Activated CD4-positive, alpha-beta memory T cell treated with anti-CD3 and anti-CD28 coated beads for 36 hours (primary cell): ENCODE data around the gene FGL2. TPM values are rescaled to one million over a fixed set of nuclear protein-coding genes. Genes with fewer than 3 reads are reported as not detected.

Experiments
- CTCF ChIA-PET: fragments of 350-600 bp; sonication (Branson Sonifier 250); formaldehyde crosslinking; loops from one replicate; lab custom pipeline; 2021; ENCODE audit warnings: antibody characterized with exemption, inconsistent platforms; lab: Charles Lee
- POLR2A ChIA-PET: fragments of 350-600 bp; sonication (Branson Sonifier 250); formaldehyde crosslinking; loops from one replicate; lab custom pipeline; 2021; ENCODE audit warnings: antibody characterized with exemption; lab: Charles Lee
- DNase-seq: peaks from one replicate; pipeline ENCODE4 v3.0.0-alpha.2; 2020
- H3K27ac Mint-ChIP-seq: one replicate; pipeline ENCODE4 v1.8.0; 2021; ENCODE audit warnings: mixed read lengths
- H3K27me3 Mint-ChIP-seq: one replicate; pipeline ENCODE4 v1.8.0; 2021; ENCODE audit warnings: mixed read lengths
- H3K36me3 Mint-ChIP-seq: one replicate; pipeline ENCODE4 v1.8.0; 2021; ENCODE audit warnings: mixed read lengths
- H3K4me1 Mint-ChIP-seq: one replicate; pipeline ENCODE4 v1.8.0; 2021; ENCODE audit warnings: low read depth, mixed read lengths
- H3K4me3 Mint-ChIP-seq: one replicate; pipeline ENCODE4 v1.8.0; 2021; ENCODE audit warnings: mild to moderate bottlenecking, mixed read lengths
- H3K9me3 Mint-ChIP-seq: one replicate; pipeline ENCODE4 v1.8.0; 2021; ENCODE audit warnings: mixed read lengths
- intact Hi-C: fragments of 100-400 bp; cut with micrococcal nuclease; formaldehyde crosslinking; loops from one replicate; pipeline ENCODE4 v1.15.1; 2023
- total RNA-seq, 2 experiments: library from RNA; stranded (reverse); gene quantifications; one replicate each; pipeline ENCODE4 v1.2.3, GENCODE V29; 2021

Gene FGL2, protein sequence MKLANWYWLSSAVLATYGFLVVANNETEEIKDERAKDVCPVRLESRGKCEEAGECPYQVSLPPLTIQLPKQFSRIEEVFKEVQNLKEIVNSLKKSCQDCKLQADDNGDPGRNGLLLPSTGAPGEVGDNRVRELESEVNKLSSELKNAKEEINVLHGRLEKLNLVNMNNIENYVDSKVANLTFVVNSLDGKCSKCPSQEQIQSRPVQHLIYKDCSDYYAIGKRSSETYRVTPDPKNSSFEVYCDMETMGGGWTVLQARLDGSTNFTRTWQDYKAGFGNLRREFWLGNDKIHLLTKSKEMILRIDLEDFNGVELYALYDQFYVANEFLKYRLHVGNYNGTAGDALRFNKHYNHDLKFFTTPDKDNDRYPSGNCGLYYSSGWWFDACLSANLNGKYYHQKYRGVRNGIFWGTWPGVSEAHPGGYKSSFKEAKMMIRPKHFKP
- under 1 TPM; 0.55 to 0.65 TPM for total RNA-seq

DNA sequence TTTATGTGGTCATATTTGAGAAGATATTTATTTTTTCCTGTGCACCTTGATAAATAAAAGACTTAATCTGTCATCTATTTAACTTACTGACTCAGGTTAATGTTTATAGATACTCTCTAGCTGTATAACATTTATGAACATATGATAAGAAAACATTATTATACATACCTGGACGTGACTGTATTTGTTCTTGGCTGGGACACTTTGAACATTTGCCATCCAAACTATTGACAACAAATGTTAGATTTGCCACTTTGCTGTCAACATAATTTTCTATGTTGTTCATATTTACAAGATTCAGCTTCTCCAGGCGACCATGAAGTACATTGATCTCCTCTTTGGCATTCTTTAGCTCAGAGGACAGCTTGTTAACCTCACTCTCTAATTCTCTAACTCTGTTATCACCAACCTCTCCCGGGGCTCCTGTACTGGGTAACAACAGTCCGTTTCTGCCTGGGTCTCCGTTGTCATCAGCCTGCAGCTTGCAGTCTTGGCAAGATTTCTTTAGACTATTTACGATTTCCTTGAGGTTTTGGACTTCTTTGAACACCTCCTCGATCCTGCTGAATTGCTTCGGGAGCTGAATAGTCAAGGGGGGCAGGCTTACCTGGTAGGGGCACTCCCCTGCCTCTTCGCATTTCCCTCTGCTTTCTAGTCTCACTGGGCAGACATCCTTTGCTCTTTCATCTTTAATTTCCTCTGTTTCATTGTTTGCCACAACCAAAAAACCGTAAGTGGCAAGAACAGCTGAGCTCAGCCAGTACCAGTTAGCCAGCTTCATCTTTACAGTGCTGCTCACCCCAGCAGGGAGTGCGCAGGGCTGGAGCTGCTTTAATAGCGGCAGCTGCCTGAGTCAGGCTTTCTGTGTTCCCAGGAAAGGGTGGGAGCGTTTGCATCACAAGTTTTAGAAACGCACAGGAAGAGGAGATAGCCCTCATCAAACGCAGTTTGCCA lies at the start of gene FGL2:
Gene FGL2, minus strand, starts transcription at position 807 of the 954 bp plus-strand sequence. Its CDS starts 26 bp downstream, at position 781.
- DNase-seq, result peak; percentile 53
- ChIA-PET POLR2A (no interaction called here), CTCF (interaction anchor here (0.7 to 2.6 kb wide), 2 partner anchors 48 to 133 kb away, joined by 3 to 19 read pairs; no protein-coding TSS in a partner anchor)
- intact Hi-C loops, result no loop called here
- Mint-ChIP-seq H3K4me3 (peak within 1 kb of the TSS; percentile 74), H3K9me3 (no peaks in the 10 kb centered on the region), H3K27me3 (no peaks in the 10 kb centered on the region), H3K27ac (peak within 1 kb of the TSS; percentile 68), H3K36me3 (no peaks in the 10 kb centered on the region), H3K4me1 (peaks cover 26% of the 10 kb centered on the region)

DNA sequence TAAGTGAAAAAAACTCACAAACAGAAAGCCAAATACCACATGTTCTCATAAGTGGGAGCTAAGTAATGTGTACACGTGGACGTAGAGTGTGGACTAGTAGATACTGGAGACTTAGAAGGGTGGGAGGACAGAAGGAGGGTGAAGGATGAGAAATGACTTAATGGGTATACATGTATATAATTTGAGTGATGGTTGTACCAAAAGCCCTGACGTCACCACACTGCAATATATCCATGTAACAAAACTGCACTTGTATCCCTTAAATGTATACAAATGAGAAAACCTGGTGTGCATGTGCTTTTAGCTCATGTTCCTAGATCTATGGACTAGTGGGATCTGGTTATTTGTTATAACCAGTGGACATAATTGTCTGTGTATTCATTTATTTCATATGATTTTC lies 48.5 kb upstream of the FGL2 start:
- no peak overlapping the region for H3K27ac Mint-ChIP-seq
- POLR2A ChIA-PET, result interaction anchor here (1.5 kb wide), 1 partner anchor 84 kb away, joined by 3 read pairs; no protein-coding TSS in a partner anchor
- no peak for DNase-seq
- H3K4me1 Mint-ChIP-seq, result peaks cover 3% of the 10 kb centered on the region
- no peaks in the 10 kb centered on the region for H3K27me3 Mint-ChIP-seq
- H3K4me3 Mint-ChIP-seq, result no peak overlapping the region
- H3K9me3 Mint-ChIP-seq, result no peaks in the 10 kb centered on the region
- intact Hi-C loops, result no loop called here
- CTCF ChIA-PET, result interaction anchor here (1.9 to 4.5 kb wide), 6 partner anchors 10 to 122 kb away, joined by 4 to 50 read pairs (median 20); partner anchors contain the start of gene FGL2
- no peaks in the 10 kb centered on the region for H3K36me3 Mint-ChIP-seq

DNA sequence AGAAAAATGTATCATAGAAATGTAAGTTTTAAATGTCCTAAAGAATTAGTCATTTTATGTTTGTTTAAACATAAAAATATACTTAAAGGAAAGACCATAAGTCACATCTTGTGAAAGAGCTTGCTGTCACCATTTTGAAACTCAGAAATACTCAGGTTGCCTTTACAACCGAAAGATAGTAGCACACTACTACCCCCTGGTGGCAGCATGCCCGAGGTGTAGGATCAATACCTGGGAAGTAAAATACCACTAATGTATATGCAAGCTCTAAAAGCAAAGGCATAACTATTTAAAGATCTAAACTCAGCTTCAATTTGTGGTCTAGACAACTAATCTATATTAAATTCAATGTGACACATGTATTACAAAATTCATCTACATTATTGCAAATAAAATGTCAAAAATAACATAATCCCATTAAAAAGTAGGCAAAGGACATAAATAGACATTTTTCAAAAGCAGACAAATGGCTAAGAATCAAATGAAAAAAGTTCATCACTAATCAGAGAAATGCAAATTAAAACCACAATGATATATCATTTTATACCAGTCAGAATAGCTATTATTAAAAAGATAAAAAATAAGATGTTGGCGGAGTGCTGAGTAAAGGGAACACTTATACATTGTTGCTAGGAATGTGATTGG lies 47.7 kb upstream of the FGL2 start:
- H3K27ac Mint-ChIP-seq, result no peak overlapping the region
- H3K9me3 Mint-ChIP-seq, result no peaks in the 10 kb centered on the region
- no peak overlapping the region for H3K4me3 Mint-ChIP-seq
- ChIA-PET CTCF (interaction anchor here (0.6 to 4.5 kb wide), 37 partner anchors 8 to 611 kb away, joined by 3 to 50 read pairs (median 4); partner anchors contain the start of genes CCDC146 and FGL2), POLR2A (interaction anchor here (1.5 kb wide), 1 partner anchor 84 kb away, joined by 3 read pairs; no protein-coding TSS in a partner anchor)
- DNase-seq, result peak; percentile 91
- intact Hi-C loops, result loop anchor here (1.0 kb wide), 3 partner anchors 85 to 125 kb away; partner anchors contain the start of gene CCDC146
- no peaks in the 10 kb centered on the region for H3K27me3 Mint-ChIP-seq
- peaks cover 3% of the 10 kb centered on the region for H3K4me1 Mint-ChIP-seq
- no peaks in the 10 kb centered on the region for H3K36me3 Mint-ChIP-seq

DNA sequence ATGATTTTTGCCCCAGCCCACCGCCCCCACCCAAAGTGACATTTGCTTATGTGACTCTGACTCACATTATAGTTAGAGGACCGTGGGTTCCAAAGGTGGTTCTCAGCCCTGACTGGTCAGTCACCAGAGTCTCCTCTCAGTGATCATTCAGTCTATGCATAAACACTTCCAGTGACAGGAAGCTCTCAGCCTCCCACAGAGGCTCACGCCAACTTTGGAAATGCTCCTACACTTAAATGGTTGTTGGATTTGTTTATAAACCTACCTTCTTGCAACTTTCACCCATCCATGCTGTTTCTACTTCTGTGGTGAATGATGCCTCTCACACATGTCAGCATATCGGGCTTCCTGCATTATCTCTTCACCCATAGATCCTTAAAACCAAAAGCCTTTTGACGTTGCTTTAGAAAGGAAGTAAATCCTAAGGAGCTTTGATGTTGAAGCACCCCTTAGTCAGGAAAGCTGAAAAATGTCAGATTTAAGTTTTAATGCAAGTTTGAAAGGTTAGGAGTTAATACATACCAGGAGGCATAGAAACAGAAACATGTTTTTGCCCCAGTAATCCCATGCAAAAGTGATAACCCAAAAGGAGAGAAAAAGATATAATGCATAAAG lies 46.5 kb upstream of the FGL2 start:
- Mint-ChIP-seq H3K9me3 (no peaks in the 10 kb centered on the region), H3K36me3 (no peaks in the 10 kb centered on the region), H3K27me3 (no peaks in the 10 kb centered on the region), H3K4me1 (peaks cover 3% of the 10 kb centered on the region), H3K27ac (no peak overlapping the region), H3K4me3 (no peak overlapping the region)
- ChIA-PET POLR2A (no interaction called here), CTCF (interaction anchor here (0.9 to 4.5 kb wide), 17 partner anchors 8 to 609 kb away, joined by 3 to 50 read pairs (median 5); partner anchors contain the start of genes CCDC146 and FGL2)
- no peak for DNase-seq
- intact Hi-C loops, result no loop called here

DNA sequence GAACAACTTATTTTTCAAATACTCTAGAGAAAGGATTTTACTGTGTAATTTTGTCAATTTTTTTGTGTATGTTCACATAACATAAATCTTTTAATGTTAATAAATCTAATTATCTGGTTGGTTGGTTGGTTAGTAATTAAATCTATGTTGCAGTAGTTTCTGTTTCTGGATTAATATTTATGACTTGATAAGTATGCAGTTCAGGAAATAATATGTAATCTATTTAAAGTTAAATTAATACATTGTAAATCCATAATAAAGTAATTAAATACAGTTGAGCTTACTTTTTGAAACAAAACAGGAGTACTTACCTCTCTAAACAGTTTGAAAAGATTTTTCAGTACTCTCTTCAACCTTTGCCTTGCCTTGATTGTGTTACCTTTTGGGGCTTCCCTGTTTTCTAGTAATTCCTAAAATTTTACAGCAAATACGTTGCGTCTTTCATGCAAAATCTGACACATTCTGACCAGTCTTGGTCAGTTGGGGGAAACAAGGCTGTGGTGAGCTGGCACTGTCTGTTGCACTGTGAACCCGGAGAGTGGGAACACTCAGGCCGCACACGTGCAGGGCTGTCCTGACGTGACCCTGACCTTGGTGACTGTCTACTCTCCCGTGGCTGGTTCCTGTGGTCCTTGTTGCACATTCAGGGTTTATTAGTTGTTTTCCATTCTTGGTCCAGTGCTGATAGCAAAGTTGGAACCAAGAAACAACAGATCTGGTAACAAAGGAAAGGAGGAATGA lies 45.6 kb upstream of the FGL2 start:
- intact Hi-C loops, result no loop called here
- no peaks in the 10 kb centered on the region for H3K27me3 Mint-ChIP-seq
- H3K4me3 Mint-ChIP-seq, result no peak overlapping the region
- no peak for DNase-seq
- no peak overlapping the region for H3K27ac Mint-ChIP-seq
- no peaks in the 10 kb centered on the region for H3K36me3 Mint-ChIP-seq
- peaks cover 3% of the 10 kb centered on the region for H3K4me1 Mint-ChIP-seq
- ChIA-PET CTCF (interaction anchor here (0.7 to 4.5 kb wide), 2 partner anchors 87 to 380 kb away, joined by 3 to 50 read pairs; no protein-coding TSS in a partner anchor), POLR2A (no interaction called here)
- no peaks in the 10 kb centered on the region for H3K9me3 Mint-ChIP-seq

DNA sequence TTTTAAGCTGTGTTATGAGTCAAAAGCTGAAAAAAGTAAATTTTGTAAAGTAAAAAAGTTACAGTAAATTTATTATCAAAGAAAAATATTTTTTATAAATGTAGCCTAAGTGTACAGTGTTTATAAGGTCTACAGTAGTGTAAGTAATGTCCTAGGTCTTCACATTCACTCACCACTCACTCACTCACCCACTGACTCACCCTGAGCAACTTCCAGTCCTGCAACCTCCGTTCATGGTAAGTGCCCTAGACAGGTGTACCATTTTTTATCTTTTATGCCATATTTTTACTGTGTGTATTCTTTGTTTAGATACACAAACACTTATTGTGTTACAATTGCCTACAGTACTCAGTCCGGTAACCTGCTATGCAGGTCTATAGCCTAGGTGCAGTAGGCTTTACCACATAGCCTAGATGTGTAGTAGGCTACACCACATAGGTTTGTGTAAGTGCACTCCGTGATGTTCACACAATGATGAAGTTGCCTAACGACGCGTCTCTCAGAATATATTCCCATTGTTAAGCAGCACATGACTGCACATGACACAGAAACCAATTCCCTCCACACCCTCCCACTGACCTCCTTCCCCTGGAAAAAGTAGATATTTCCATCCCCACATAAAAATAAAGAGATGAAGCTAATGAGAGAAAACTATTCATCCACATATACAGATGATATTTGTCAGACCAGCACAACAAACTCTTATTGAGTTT lies 44.8 kb upstream of the FGL2 start:
- no peak overlapping the region for H3K27ac Mint-ChIP-seq
- POLR2A ChIA-PET, result no interaction called here
- H3K36me3 Mint-ChIP-seq, result no peaks in the 10 kb centered on the region
- intact Hi-C loops, result no loop called here
- CTCF ChIA-PET, result interaction anchor here (0.8 to 4.5 kb wide), 2 partner anchors 43 to 87 kb away, joined by 4 to 50 read pairs; no protein-coding TSS in a partner anchor
- H3K4me1 Mint-ChIP-seq, result peaks cover 9% of the 10 kb centered on the region
- H3K27me3 Mint-ChIP-seq, result no peaks in the 10 kb centered on the region
- DNase-seq, result no peak
- H3K9me3 Mint-ChIP-seq, result no peaks in the 10 kb centered on the region
- no peak overlapping the region for H3K4me3 Mint-ChIP-seq

DNA sequence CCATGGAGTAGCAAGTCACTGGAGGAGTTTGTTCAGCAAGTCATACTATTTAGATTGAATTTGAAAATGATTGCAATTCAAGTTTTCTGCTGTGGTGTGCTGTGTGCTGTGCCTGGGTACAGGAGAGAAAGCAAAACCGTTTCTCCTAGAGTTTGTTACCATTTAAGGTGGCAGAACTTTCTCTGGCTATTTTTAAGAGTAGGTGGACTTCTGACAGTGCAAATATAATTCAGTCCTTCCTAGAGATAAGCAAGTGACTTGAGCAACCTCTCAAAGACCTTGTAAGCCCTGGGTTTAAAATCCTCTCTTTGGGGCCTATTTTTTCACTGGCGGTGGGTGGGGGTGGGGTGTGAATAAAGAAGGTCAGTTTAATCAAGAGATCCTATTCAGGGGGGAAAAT lies 42.9 kb upstream of the FGL2 start:
- peaks cover 3% of the 10 kb centered on the region for H3K36me3 Mint-ChIP-seq
- no peak overlapping the region for H3K27ac Mint-ChIP-seq
- DNase-seq, result no peak
- intact Hi-C loops, result no loop called here
- H3K4me1 Mint-ChIP-seq, result peaks cover 17% of the 10 kb centered on the region
- no peak overlapping the region for H3K4me3 Mint-ChIP-seq
- no peaks in the 10 kb centered on the region for H3K9me3 Mint-ChIP-seq
- POLR2A ChIA-PET, result no interaction called here
- CTCF ChIA-PET, result no interaction called here
- H3K27me3 Mint-ChIP-seq, result no peaks in the 10 kb centered on the region

DNA sequence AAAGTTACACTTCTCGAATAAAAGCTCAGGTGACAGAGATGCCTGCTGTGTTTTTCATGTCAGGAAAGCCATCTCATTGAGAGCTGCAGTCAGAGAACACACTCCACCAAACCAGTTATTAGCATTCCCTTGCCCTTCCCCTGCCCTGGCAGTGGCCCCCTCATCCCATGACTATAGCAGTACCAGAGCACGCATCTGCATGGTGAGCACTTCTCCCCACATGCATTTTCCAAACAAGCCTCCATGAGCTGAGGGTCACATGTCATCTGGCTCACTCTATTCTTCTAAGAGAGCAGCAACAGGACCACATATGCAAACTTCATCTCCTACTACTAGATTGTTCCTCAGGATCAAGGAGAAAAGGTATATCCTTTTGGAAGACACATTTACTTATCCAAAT lies 42.4 kb upstream of the FGL2 start:
- no peaks in the 10 kb centered on the region for H3K27me3 Mint-ChIP-seq
- H3K4me3 Mint-ChIP-seq, result no peak overlapping the region
- H3K9me3 Mint-ChIP-seq, result no peaks in the 10 kb centered on the region
- intact Hi-C loops, result no loop called here
- H3K27ac Mint-ChIP-seq, result no peak overlapping the region
- H3K4me1 Mint-ChIP-seq, result peaks cover 17% of the 10 kb centered on the region
- CTCF ChIA-PET, result no interaction called here
- POLR2A ChIA-PET, result no interaction called here
- H3K36me3 Mint-ChIP-seq, result peaks cover 3% of the 10 kb centered on the region
- DNase-seq, result no peak

DNA sequence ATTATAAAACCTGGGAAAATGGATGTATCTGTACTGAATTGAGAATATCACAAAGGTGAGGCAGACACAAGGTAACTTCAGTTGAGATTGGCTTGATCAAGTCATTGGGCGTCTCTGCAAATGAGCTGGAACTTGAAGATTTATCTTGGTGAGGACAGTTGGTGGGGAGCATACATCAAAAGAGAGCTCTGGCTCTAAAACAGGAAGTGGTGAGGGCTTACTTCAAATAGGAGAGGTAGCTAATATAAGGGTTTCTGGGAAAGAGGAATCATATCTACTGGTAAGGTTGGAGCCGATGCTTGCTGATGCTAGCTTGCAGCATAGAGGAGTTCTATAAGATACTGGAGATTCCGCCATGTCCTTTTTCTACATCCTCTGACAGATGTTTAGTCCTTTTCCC lies 39.9 kb upstream of the FGL2 start:
- Mint-ChIP-seq H3K36me3 (peaks cover 3% of the 10 kb centered on the region), H3K9me3 (no peaks in the 10 kb centered on the region), H3K4me1 (peaks cover 14% of the 10 kb centered on the region), H3K27ac (no peak overlapping the region), H3K27me3 (no peaks in the 10 kb centered on the region), H3K4me3 (no peak overlapping the region)
- intact Hi-C loops, result no loop called here
- CTCF ChIA-PET, result interaction anchor here (0.9 to 4.1 kb wide), 2 partner anchors 8 to 34 kb away, joined by 3 to 22 read pairs; no protein-coding TSS in a partner anchor
- DNase-seq, result no peak
- POLR2A ChIA-PET, result no interaction called here

DNA sequence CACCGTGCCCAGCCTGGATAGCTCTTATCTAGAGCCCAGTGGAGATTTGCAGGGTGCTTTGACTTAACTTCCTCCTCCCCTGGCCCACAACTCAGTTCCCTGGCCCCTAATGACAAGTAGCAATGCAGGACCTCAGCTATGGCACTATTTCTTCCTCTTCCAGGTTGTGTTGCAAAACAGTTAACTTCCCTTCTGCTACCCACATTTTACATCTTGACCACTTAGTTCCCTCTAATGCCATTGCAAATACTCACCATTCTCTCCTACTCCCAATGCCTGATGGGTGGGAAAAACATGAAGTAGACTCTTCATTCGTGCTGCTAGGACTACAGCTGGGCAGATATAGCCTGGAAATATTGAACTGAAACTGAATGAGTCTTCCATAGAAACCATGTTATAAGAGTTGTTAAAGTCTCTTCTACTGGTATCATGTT lies 39.1 kb upstream of the FGL2 start:
- Mint-ChIP-seq H3K27ac (no peak overlapping the region), H3K9me3 (no peaks in the 10 kb centered on the region), H3K27me3 (no peaks in the 10 kb centered on the region), H3K4me1 (peaks cover 14% of the 10 kb centered on the region), H3K36me3 (peaks cover 3% of the 10 kb centered on the region), H3K4me3 (no peak overlapping the region)
- no peak for DNase-seq
- CTCF ChIA-PET, result interaction anchor here (0.9 to 4.1 kb wide), 2 partner anchors 9 to 35 kb away, joined by 3 to 22 read pairs; no protein-coding TSS in a partner anchor
- POLR2A ChIA-PET, result interaction anchor here (1.0 kb wide), 1 partner anchor 12 kb away, joined by 3 read pairs; no protein-coding TSS in a partner anchor
- intact Hi-C loops, result no loop called here
